K562 (cell line): ENCODE measurements around the gene SOX2.

Source experiments
- CREBBP ChIP-seq: IDR thresholded peaks from one replicate; pipeline ENCODE4 v1.6.1; 2012; ENCODE audit warnings: low read depth, mild to moderate bottlenecking, control low read depth, inconsistent platforms, low read length
- KLF10 ChIP-seq: fragments of 250-450 bp; sonication (Bioruptor Pico); IDR thresholded peaks from 2 replicates; pipeline ENCODE4 v1.6.1; 2021; ENCODE audit warnings: matching md5 sums
- NBN ChIP-seq: fragments of 450-650 bp; IDR thresholded peaks from 2 replicates; pipeline ENCODE4 v1.6.1; 2016; ENCODE audit warnings: low read depth, mild to moderate bottlenecking
- NFE2 ChIP-seq: IDR thresholded peaks from 2 replicates; pipeline ENCODE4 v1.6.1; 2014; ENCODE audit warnings: antibody characterized with exemption, low read depth
- TAF7 ChIP-seq: fragments of 450-650 bp; IDR thresholded peaks from 2 replicates; pipeline ENCODE4 v1.6.1; 2016; ENCODE audit warnings: missing genetic modification characterization, missing compliant biosample characterization

DNA sequence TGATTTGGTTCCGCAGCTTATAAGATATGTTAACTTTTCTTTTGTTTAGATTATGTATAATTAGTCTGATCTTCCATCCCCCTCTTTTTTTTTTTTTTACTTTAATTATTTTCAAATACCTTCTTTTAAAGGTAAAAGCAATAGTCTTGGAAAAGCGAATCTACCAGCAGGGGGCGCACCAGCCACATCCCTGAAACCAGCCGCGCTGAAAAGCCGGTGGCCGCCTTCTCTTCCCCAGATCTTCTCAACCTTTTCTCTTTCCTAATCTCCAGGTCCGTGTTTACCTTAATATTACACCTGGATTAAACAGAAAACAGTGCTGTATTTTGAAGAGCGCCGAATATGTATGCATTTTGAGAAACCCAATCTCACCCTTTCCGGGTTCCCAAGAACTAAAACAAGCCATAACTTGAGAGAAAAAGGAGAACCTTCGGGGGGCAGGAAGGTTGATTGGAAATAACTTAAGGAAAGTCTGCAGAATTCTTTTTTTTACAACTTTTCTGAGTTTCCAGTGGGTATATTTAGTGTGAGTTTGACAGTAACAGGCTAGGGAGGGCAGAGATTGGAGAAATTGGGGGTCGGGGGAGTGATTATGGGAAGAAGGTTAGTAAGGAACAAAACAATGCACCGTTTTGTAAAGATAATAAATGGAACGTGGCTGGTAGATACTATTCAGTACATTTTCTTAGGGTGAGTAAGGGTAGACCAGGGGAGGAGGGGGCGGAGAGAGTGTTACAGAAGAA lies 2.0 kb upstream of the SOX2 start:
- TF ChIP-seq KLF10 (CRISPR knock-in tag) = no peak
- TF ChIP-seq CREBBP = no peak
- no peak for TF ChIP-seq NBN
- TF ChIP-seq TAF7 (tag) = no peak
- no peak for TF ChIP-seq NFE2
